GM23248 (cell line): ENCODE data around the gene INKA1. TPM values are rescaled to one million over a fixed set of nuclear protein-coding genes. Genes with fewer than 3 reads are reported as not detected.
A peak's percentile ranks its signal among the peaks of the same experiment; 100 is the strongest.

Experiments used
- DNase-seq: peaks from one replicate; pipeline ENCODE4 v3.0.0-alpha.2; 2015
- H2AFZ ChIP-seq: fragments of 200-600 bp; sonication (generic); 2 replicates; pipeline ENCODE4 v1.6.1; 2016; ENCODE audit warnings: antibody characterized with exemption
- H3F3A ChIP-seq: fragments of 200-600 bp; sonication (generic); 2 replicates; pipeline ENCODE4 v1.6.1; 2016; ENCODE audit warnings: mild to moderate bottlenecking, antibody characterized with exemption, mixed run types; ENCODE audit not compliant: insufficient read depth
- H3K27ac ChIP-seq: fragments of 200-600 bp; sonication (generic); 2 replicates; pipeline ENCODE4 v1.5.1; 2016; ENCODE audit warnings: mild to moderate bottlenecking
- H3K27me3 ChIP-seq: fragments of 200-600 bp; sonication (generic); replicated peaks from 2 replicates; pipeline ENCODE4 v1.6.1; 2016; ENCODE audit warnings: mild to moderate bottlenecking; ENCODE audit not compliant: insufficient read depth
- H3K36me3 ChIP-seq: fragments of 200-600 bp; sonication (generic); 2 replicates; pipeline ENCODE4 v1.6.1; 2016; ENCODE audit warnings: low read depth, mild to moderate bottlenecking
- H3K4me1 ChIP-seq: fragments of 200-600 bp; sonication (generic); 2 replicates; pipeline ENCODE4 v1.6.1; 2016; ENCODE audit warnings: mild to moderate bottlenecking; ENCODE audit not compliant: insufficient read depth
- H3K4me2 ChIP-seq: fragments of 200-600 bp; sonication (generic); one replicate; pipeline ENCODE4 v1.6.1; 2016; ENCODE audit warnings: mild to moderate bottlenecking; ENCODE audit not compliant: unreplicated experiment
- H3K4me3 ChIP-seq: fragments of 200-600 bp; sonication (generic); 2 replicates; pipeline ENCODE4 v1.5.1; 2016; ENCODE audit warnings: mild to moderate bottlenecking
- H3K79me2 ChIP-seq: fragments of 200-600 bp; sonication (generic); 2 replicates; pipeline ENCODE4 v1.6.1; 2016; ENCODE audit warnings: mild to moderate bottlenecking; ENCODE audit not compliant: insufficient read depth
- H3K9ac ChIP-seq: fragments of 200-600 bp; sonication (generic); 2 replicates; pipeline ENCODE4 v1.6.1; 2016; ENCODE audit warnings: mild to moderate bottlenecking
- H3K9me2 ChIP-seq: fragments of 200-600 bp; sonication (generic); 2 replicates; pipeline ENCODE4 v1.6.1; 2016; ENCODE audit warnings: mixed run types, mild to moderate bottlenecking, moderate library complexity; ENCODE audit not compliant: insufficient read depth
- H3K9me3 ChIP-seq: fragments of 200-600 bp; sonication (generic); one replicate; pipeline ENCODE4 v1.6.1; 2017; ENCODE audit warnings: low read depth
- H4K20me1 ChIP-seq: fragments of 200-600 bp; sonication (generic); 2 replicates; pipeline ENCODE4 v1.6.0; 2016; ENCODE audit not compliant: insufficient read depth
- EZH2 ChIP-seq: fragments of 200-600 bp; sonication (generic); IDR thresholded peaks from 2 replicates; pipeline ENCODE4 v1.6.1; 2018; ENCODE audit warnings: antibody characterized with exemption, mild to moderate bottlenecking; ENCODE audit not compliant: insufficient read depth, poor library complexity, severe bottlenecking
- EZH2phosphoT487 ChIP-seq: fragments of 200-600 bp; sonication (generic); IDR thresholded peaks from 2 replicates; pipeline ENCODE4 v1.6.1; 2018; ENCODE audit warnings: antibody characterized with exemption, moderate library complexity, mild to moderate bottlenecking, low read depth; ENCODE audit not compliant: insufficient read depth
- WGBS, 2 experiments: methylation state at CpG; one replicate each; pipeline ENCODE4 v1.1.6; 2015 to 2017; ENCODE audit warnings: low lambda C conversion rate in 2 of 2, low coverage in 1 of 2; ENCODE audit errors: missing lambda C conversion rate in 2 of 2; 5-methylcytosine and 5-hydroxymethylcytosine counted together
- in situ Hi-C: fragments of 300-500 bp; cut with MboI; formaldehyde crosslinking; loops from 2 replicates; pipeline ENCODE4 v1.15.0; 2020
- polyA plus RNA-seq: library from polyadenylated mRNA; unstranded; fragments of >200 nt; fragmentation: Nextera tagmentation; extraction: Ambion mirVana; gene quantifications from 2 replicates; pipeline ENCODE4 v1.2.1, GENCODE V29; 2016
- total RNA-seq: library from RNA; depleted of rRNA; stranded (reverse); fragments of >200 nt; shearing (Covaris generic); gene quantifications from 2 replicates; pipeline ENCODE4 v1.2.3, GENCODE V29; 2014

The INKA1 gene
- total and polyA plus RNA-seq, 2 experiments from 2014 or later = 7.1 to 7.2 TPM

DNA sequence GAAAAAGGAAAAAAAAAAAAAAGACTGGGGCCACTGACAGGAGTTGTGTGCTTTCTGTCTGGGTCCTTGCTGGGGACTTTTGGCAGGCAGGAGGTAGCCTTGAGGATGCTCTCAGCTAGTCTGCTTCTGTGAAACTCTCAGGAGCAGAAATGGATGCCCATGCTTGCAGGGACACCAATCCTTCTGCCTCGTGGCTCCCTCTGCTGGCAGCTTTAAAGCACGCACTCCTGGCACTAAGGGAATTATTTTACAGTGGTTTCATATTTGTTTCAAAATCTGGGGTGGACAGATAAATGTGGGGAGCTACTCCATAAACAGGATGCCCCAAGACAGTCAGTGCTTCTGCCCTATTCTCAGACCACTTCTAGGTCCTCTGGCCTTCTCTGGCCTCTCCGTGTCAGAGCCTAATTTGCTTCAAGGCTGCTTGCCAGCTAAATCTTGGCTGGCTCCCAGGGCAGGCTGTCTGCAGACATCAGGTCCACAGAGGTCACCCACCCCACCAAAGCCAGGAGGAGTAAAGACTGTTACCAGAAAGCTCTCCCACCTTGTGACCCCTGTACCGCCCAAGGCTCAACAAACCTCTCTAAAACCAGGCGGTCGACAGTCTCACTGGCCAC, 36.2 kb downstream of the INKA1 start:
- Histone ChIP-seq H3F3A (no peaks in the 10 kb centered on the region), H3K4me3 (no peak overlapping the region), H3K9me2 (no peaks in the 10 kb centered on the region), H3K9ac (no peak overlapping the region), H3K4me1 (no peaks in the 10 kb centered on the region), H3K27ac (no peak overlapping the region), H2AFZ (no peak overlapping the region; the same call in 1 of the 2 replicates), H3K9me3 (no peaks in the 10 kb centered on the region), H3K36me3 (no peaks in the 10 kb centered on the region), H4K20me1 (no peaks in the 10 kb centered on the region), H3K27me3 (no peaks in the 10 kb centered on the region), H3K4me2 (no peak overlapping the region), H3K79me2 (no peaks in the 10 kb centered on the region)
- 51 to 54% methylated on average over 6 of the region's 6 CpGs for WGBS, 2 experiments
- in situ Hi-C loops = no loop called here
- peak; percentile 86 for DNase-seq
- TF ChIP-seq EZH2phosphoT487 (no peak), EZH2 (no peak)

DNA sequence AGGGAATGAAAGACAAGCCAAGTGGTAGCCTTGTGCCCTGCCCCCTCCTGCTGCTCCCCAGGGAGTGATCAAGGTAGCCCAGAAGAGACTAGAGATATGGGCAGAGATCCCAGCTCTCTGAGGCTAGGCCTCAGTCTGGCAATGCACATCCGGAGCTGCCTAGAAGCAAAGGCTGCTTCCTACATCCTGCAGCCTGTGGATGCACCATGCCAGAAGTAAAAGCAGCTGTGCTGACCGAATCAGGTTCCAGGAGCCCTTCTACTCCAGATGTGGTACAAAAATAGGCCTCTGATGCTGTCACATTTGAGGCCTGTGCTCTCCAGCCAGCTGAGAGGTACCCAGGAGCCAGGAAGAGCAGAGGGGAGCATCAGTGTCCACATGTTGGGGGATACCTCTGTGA, 37.3 kb downstream of the INKA1 start:
- Histone ChIP-seq H3F3A (no peaks in the 10 kb centered on the region), H3K27ac (no peak overlapping the region), H3K9me3 (no peaks in the 10 kb centered on the region), H4K20me1 (no peaks in the 10 kb centered on the region), H2AFZ (no peak overlapping the region), H3K36me3 (no peaks in the 10 kb centered on the region), H3K4me1 (no peaks in the 10 kb centered on the region), H3K9ac (no peak overlapping the region), H3K4me2 (no peak overlapping the region), H3K4me3 (no peak overlapping the region), H3K27me3 (no peaks in the 10 kb centered on the region), H3K9me2 (no peaks in the 10 kb centered on the region), H3K79me2 (no peaks in the 10 kb centered on the region)
- in situ Hi-C loops = no loop called here
- no peak for DNase-seq
- TF ChIP-seq EZH2 (no peak), EZH2phosphoT487 (no peak)
- 52 to 63% methylated on average over 2 of the region's 2 CpGs for WGBS, 2 experiments

DNA sequence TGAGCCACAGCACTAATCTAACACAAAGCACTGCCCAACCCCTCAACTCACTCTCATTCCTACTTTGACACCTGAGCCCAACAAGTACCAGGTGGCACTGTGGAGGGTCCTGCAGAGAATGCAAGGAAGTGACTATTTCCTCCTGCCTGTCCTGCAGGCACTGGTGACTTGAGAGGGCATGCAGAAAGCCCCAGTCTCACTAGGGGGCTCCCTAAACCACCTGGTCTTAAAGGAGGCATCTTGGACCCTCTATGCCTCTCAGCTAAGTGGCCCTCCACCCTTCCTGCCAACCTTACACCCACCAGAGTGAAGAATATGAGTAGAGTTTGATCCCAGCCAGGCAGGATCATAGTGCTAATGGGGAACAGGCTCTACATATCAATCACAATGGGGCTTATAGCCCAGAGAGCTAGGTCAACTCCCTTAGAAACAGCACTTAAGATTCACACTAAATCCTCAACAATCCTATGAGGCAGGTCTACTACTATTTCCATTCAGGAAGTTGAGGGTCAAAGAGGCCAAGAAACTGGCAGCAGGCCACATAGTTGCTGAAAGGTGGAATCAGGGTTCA, 38.1 kb downstream of the INKA1 start:
- no peaks in the 10 kb centered on the region for H3F3A ChIP-seq
- H4K20me1 ChIP-seq = no peaks in the 10 kb centered on the region
- DNase-seq = peak; percentile 22
- no peak overlapping the region for H3K9ac ChIP-seq
- no peak overlapping the region for H3K4me2 ChIP-seq
- no peak overlapping the region for H2AFZ ChIP-seq
- no peaks in the 10 kb centered on the region for H3K4me1 ChIP-seq
- no peaks in the 10 kb centered on the region for H3K9me2 ChIP-seq
- in situ Hi-C loops = no loop called here
- H3K27me3 ChIP-seq = no peaks in the 10 kb centered on the region
- H3K36me3 ChIP-seq = no peaks in the 10 kb centered on the region
- H3K27ac ChIP-seq = no peak overlapping the region
- no peaks in the 10 kb centered on the region for H3K79me2 ChIP-seq
- H3K9me3 ChIP-seq = no peaks in the 10 kb centered on the region
- H3K4me3 ChIP-seq = no peak overlapping the region
- no peak for TF ChIP-seq EZH2
- no peak for TF ChIP-seq EZH2phosphoT487

DNA sequence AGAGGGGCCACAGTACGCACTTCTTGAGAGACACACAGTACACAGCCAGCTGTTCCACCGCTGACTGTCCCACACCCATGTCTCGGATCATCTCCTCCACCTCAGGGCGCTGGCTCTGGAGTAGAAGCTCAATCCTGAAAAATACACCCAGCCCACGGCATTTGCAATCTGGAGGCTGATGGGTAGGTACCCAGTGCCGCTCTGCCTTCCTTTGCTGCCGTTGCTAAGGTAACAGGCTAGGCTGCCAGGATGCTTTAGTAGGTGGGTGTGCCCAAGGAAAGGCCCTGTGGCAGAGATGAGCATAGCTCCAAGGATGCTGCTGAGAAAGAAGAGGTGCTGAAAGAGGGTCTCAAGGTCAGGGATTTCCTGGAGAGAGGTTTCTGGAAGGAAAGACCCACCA, 38.7 kb downstream of the INKA1 start:
- WGBS, 2 experiments = 88 to 93% methylated on average over 7 of the region's 7 CpGs
- no peak overlapping the region for H3K9ac ChIP-seq
- H2AFZ ChIP-seq = no peak overlapping the region
- H3K36me3 ChIP-seq = no peaks in the 10 kb centered on the region
- TF ChIP-seq EZH2phosphoT487 (no peak), EZH2 (no peak)
- no peaks in the 10 kb centered on the region for H3F3A ChIP-seq
- no peak overlapping the region for H3K27ac ChIP-seq
- H3K79me2 ChIP-seq = no peaks in the 10 kb centered on the region
- in situ Hi-C loops = no loop called here
- H3K4me1 ChIP-seq = no peaks in the 10 kb centered on the region
- H3K4me2 ChIP-seq = no peak overlapping the region
- H3K4me3 ChIP-seq = no peak overlapping the region
- no peaks in the 10 kb centered on the region for H3K27me3 ChIP-seq
- no peaks in the 10 kb centered on the region for H4K20me1 ChIP-seq
- no peak for DNase-seq
- H3K9me3 ChIP-seq = no peaks in the 10 kb centered on the region
- H3K9me2 ChIP-seq = no peaks in the 10 kb centered on the region
